PC-9 (cell line): ENCODE data around the gene CD48. TPM values are rescaled to one million over a fixed set of nuclear protein-coding genes. Genes with fewer than 3 reads are reported as not detected.

ENCODE experiments used
- BruUV-seq: library from RNA; stranded (reverse); fragments of 400-500 nt; replicated peaks from 2 replicates; lab custom pipeline; 2021; lab: Mats Ljungman, UMichigan
- CTCF ChIA-PET: fragments of 300-600 bp; sonication (Branson Sonifier 250); formaldehyde crosslinking; loops from one replicate; lab custom pipeline; 2022; ENCODE audit warnings: antibody characterized with exemption; lab: Charles Lee
- POLR2A ChIA-PET: fragments of 300-600 bp; sonication (Branson Sonifier 250); formaldehyde crosslinking; loops from one replicate; lab custom pipeline; 2022; ENCODE audit warnings: antibody characterized with exemption; ENCODE audit not compliant: unreplicated experiment; lab: Charles Lee
- DNase-seq, 2 experiments: peaks; one replicate each; pipeline versions ENCODE4 v3.0.0 to v3.0.0-alpha.2; 2015 to 2022; ENCODE audit warnings: mixed read lengths in 1 of 2
- H2AFZ ChIP-seq: fragments of 200-600 bp; sonication (generic); 2 replicates; pipeline ENCODE4 v1.8.1; 2017; ENCODE audit warnings: antibody characterized with exemption
- H3F3A ChIP-seq: fragments of 200-600 bp; sonication (generic); 2 replicates; pipeline ENCODE4 v1.8.1; 2017; ENCODE audit warnings: antibody characterized with exemption, mild to moderate bottlenecking, low read depth; ENCODE audit not compliant: insufficient read depth
- H3K27ac ChIP-seq: fragments of 200-600 bp; sonication (generic); 2 replicates; pipeline ENCODE4 v1.6.1; 2016; ENCODE audit warnings: mixed run types
- H3K27me3 ChIP-seq: fragments of 200-600 bp; sonication (generic); 2 replicates; pipeline ENCODE4 v1.6.1; 2016; ENCODE audit warnings: low read depth, mixed run types; ENCODE audit not compliant: insufficient read depth
- H3K36me3 ChIP-seq: fragments of 200-600 bp; sonication (generic); 2 replicates; pipeline ENCODE4 v1.6.1; 2016; ENCODE audit warnings: low read depth, mixed run types
- H3K4me1 ChIP-seq: fragments of 200-600 bp; sonication (generic); replicated peaks from 2 replicates; pipeline ENCODE4 v1.6.1; 2016; ENCODE audit warnings: mixed run types; ENCODE audit not compliant: insufficient read depth
- H3K4me2 ChIP-seq: fragments of 200-600 bp; sonication (generic); 2 replicates; pipeline ENCODE4 v1.6.1; 2017; ENCODE audit warnings: mixed run types
- H3K4me3 ChIP-seq: fragments of 200-600 bp; sonication (generic); 2 replicates; pipeline ENCODE4 v1.6.1; 2016; ENCODE audit warnings: mixed run types
- H3K79me2 ChIP-seq: fragments of 200-600 bp; sonication (generic); 2 replicates; pipeline ENCODE4 v1.6.1; 2017; ENCODE audit warnings: low read depth, mixed run types
- H3K9me2 ChIP-seq: fragments of 200-600 bp; sonication (generic); 2 replicates; pipeline ENCODE4 v1.8.1; 2017; ENCODE audit warnings: mild to moderate bottlenecking; ENCODE audit not compliant: insufficient read depth
- H3K9me3 ChIP-seq: fragments of 200-600 bp; sonication (generic); 2 replicates; pipeline ENCODE4 v1.8.1; 2016; ENCODE audit warnings: low read depth; ENCODE audit not compliant: insufficient read depth
- H4K20me1 ChIP-seq: fragments of 200-600 bp; sonication (generic); 2 replicates; pipeline ENCODE4 v1.8.1; 2017; ENCODE audit not compliant: insufficient read depth
- CTCF ChIP-seq: fragments of 200-600 bp; sonication (generic); conservative IDR thresholded peaks from 2 replicates; pipeline ENCODE4 v1.6.1; 2017; ENCODE audit warnings: mixed run types, antibody characterized with exemption, mild to moderate bottlenecking, moderate library complexity
- EZH2 ChIP-seq: fragments of 200-600 bp; sonication (generic); IDR thresholded peaks from 2 replicates; pipeline ENCODE4 v1.8.0; 2017; ENCODE audit warnings: antibody characterized with exemption, low read depth
- intact Hi-C: fragments of 100-400 bp; cut with micrococcal nuclease; formaldehyde crosslinking; loops from one replicate; pipeline ENCODE4 v1.10.0; 2022; ENCODE audit not compliant: unreplicated experiment
- total RNA-seq: library from RNA; stranded (reverse); gene quantifications from 2 replicates; pipeline ENCODE4 v1.2.3, GENCODE V29; 2021

CD48 gene
- total RNA-seq, 1 experiment from 2014 or later: not detected

DNA sequence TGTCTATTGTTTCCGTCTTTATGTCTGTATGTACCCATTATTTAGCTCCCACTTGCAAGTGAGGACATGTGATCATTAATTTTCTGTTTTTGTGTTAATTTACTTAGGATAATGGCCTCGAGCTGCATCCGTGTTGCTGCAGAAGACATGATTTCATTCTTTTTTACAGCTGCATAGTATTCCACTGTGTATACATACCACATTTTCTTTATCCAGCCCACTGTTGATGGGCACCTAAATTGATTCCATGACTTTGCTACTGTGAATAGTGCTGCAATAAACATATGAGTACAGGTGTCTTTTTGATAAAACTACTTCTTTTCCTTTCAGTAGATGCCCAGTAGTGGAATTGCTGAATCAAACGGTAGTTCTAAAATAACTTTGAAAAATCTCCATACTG, 52.1 kb downstream of the CD48 start:
- no peaks in the 10 kb centered on the region for H3F3A ChIP-seq
- no peaks in the 10 kb centered on the region for H3K79me2 ChIP-seq
- POLR2A ChIA-PET: no interaction called here
- no peaks in the 10 kb centered on the region for H4K20me1 ChIP-seq
- no peak for DNase-seq
- CTCF ChIA-PET: no interaction called here
- no peak overlapping the region for H2AFZ ChIP-seq
- H3K27me3 ChIP-seq: peaks cover 56% of the 10 kb centered on the region
- H3K4me2 ChIP-seq: no peak overlapping the region
- no peak overlapping the region for H3K4me3 ChIP-seq
- intact Hi-C loops: no loop called here
- no peaks in the 10 kb centered on the region for H3K9me3 ChIP-seq
- BruUV-seq: no TSS peak
- no peaks in the 10 kb centered on the region for H3K36me3 ChIP-seq
- H3K27ac ChIP-seq: no peak overlapping the region
- H3K9me2 ChIP-seq: no peaks in the 10 kb centered on the region
- TF ChIP-seq CTCF: no peak
- no peak for TF ChIP-seq EZH2
- H3K4me1 ChIP-seq: no peaks in the 10 kb centered on the region

GRCh38 chr1:160658814-160659193, 52.8 kb downstream of the CD48 start:
- H3F3A ChIP-seq: no peaks in the 10 kb centered on the region
- no TSS peak for BruUV-seq
- no peaks in the 10 kb centered on the region for H3K9me2 ChIP-seq
- H3K9me3 ChIP-seq: no peaks in the 10 kb centered on the region
- no peaks in the 10 kb centered on the region for H3K36me3 ChIP-seq
- no peak for DNase-seq
- intact Hi-C loops: no loop called here
- no peak overlapping the region for H3K4me2 ChIP-seq
- H3K79me2 ChIP-seq: no peaks in the 10 kb centered on the region
- H4K20me1 ChIP-seq: no peaks in the 10 kb centered on the region
- no peak overlapping the region for H2AFZ ChIP-seq
- ChIA-PET POLR2A (no interaction called here), CTCF (no interaction called here)
- H3K27me3 ChIP-seq: peaks cover 56% of the 10 kb centered on the region
- H3K27ac ChIP-seq: no peak overlapping the region
- TF ChIP-seq CTCF: no peak
- H3K4me3 ChIP-seq: no peak overlapping the region
- H3K4me1 ChIP-seq: no peaks in the 10 kb centered on the region

GRCh38 chr1:160658162-160658813, 53.3 kb downstream of the CD48 start:
- no peak for DNase-seq
- ChIA-PET POLR2A (no interaction called here), CTCF (no interaction called here)
- no TSS peak for BruUV-seq
- Histone ChIP-seq H2AFZ (no peak overlapping the region), H3K27ac (no peak overlapping the region), H4K20me1 (no peaks in the 10 kb centered on the region), H3K4me3 (no peak overlapping the region), H3K9me3 (no peaks in the 10 kb centered on the region), H3K4me2 (no peak overlapping the region), H3F3A (no peaks in the 10 kb centered on the region), H3K9me2 (no peaks in the 10 kb centered on the region), H3K36me3 (no peaks in the 10 kb centered on the region), H3K27me3 (peaks cover 57% of the 10 kb centered on the region), H3K79me2 (no peaks in the 10 kb centered on the region), H3K4me1 (no peaks in the 10 kb centered on the region)
- no peak for TF ChIP-seq EZH2
- no peak for TF ChIP-seq CTCF
- intact Hi-C loops: no loop called here
